Renal pelvis (tissue), 4 donors: ENCODE measurements around the gene DMKN. TPM values are rescaled to one million over a fixed set of nuclear protein-coding genes. Genes with fewer than 3 reads are reported as not detected.
A peak's percentile ranks its signal among the peaks of the same experiment; 100 is the strongest.

Experiments used
- DNase-seq: peaks from one replicate; pipeline ENCODE4 v3.0.0-alpha.2; 2013
- polyA plus RNA-seq, 3 donors: library from polyadenylated mRNA; unstranded; fragments of 120-200 nt; gene quantifications; one replicate each; pipeline ENCODE4 v1.2.1, GENCODE V29; 2013; ENCODE audit not compliant: insufficient read length in 3 of 3

The DMKN gene
- polyA plus RNA-seq, 3 donors, result 72.2 to 133 (median 113) TPM

- no peak for DNase-seq
Measured at GRCh38 chr19:35552534-35553384, 39.3 kb upstream of the DMKN start.

- DNase-seq, result no peak
Measured at GRCh38 chr19:35551091-35551810, 37.8 kb upstream of the DMKN start.

- no peak for DNase-seq
Measured at GRCh38 chr19:35549879-35550523, 36.6 kb upstream of the DMKN start.

GRCh38 chr19:35549174-35549788 lies 35.8 kb upstream of the DMKN start:
- DNase-seq, result peak; percentile 69

GRCh38 chr19:35546532-35546931 lies 33.1 kb upstream of the DMKN start:
- no peak for DNase-seq

- DNase-seq, result no peak
Measured at GRCh38 chr19:35545855-35546381, 32.5 kb upstream of the DMKN start.

- peak; percentile 90 for DNase-seq
Measured at GRCh38 chr19:35545001-35545854, 31.8 kb upstream of the DMKN start, which contains the start of gene TMEM147. Gene TMEM147, plus strand, starts transcription at chr19:35545626. Its CDS starts 114 bp downstream, at chr19:35545740.

- no peak for DNase-seq
Measured at GRCh38 chr19:35544110-35544802, 30.8 kb upstream of the DMKN start.

- DNase-seq, result no peak
Measured at GRCh38 chr19:35543280-35544109, 30.0 kb upstream of the DMKN start.

- no peak for DNase-seq
Measured at GRCh38 chr19:35542209-35542608, 28.8 kb upstream of the DMKN start.

GRCh38 chr19:35540356-35540927 lies 27.0 kb upstream of the DMKN start:
- DNase-seq, result no peak

- no peak for DNase-seq
Measured at GRCh38 chr19:35539850-35540249, 26.4 kb upstream of the DMKN start.

- DNase-seq, result no peak
Measured at GRCh38 chr19:35539314-35539713, 25.9 kb upstream of the DMKN start.

- no peak for DNase-seq
Measured at GRCh38 chr19:35534803-35535480, 21.5 kb upstream of the DMKN start.

GRCh38 chr19:35533822-35534392 lies 20.5 kb upstream of the DMKN start:
- DNase-seq, result no peak

- DNase-seq, result no peak
Measured at GRCh38 chr19:35533201-35533821, 19.9 kb upstream of the DMKN start, which contains the start of gene GAPDHS. Gene GAPDHS, plus strand, starts transcription at chr19:35533456. Its CDS starts 72 bp downstream, at chr19:35533528.

- no peak for DNase-seq
Measured at GRCh38 chr19:35531291-35531690, 17.8 kb upstream of the DMKN start.
